GM19455 (cell line): ENCODE data around the gene SUMF1.
"Not testable (repeated sequence)": the region's sequence is repeated elsewhere in the genome, so short reads cannot be mapped to it uniquely, and the experiment has no call there.

Source experiments
- ATAC-seq: cut with Tn5 transposase; IDR thresholded peaks from one replicate; pipeline ENCODE4 v1.9.1; 2021; ENCODE audit not compliant: unreplicated experiment

The SUMF1 gene

GRCh38 chr3:4341336-4341675 lies 125.8 kb downstream of the SUMF1 start:
- no peak for ATAC-seq

GRCh38 chr3:4340411-4341335 lies 126.4 kb downstream of the SUMF1 start:
- no peak for ATAC-seq

GRCh38 chr3:4340077-4340410 lies 127.0 kb downstream of the SUMF1 start:
- ATAC-seq, result no peak

GRCh38 chr3:4338751-4339150 lies 128.3 kb downstream of the SUMF1 start:
- no peak for ATAC-seq

GRCh38 chr3:4336850-4337546 lies 130.1 kb downstream of the SUMF1 start:
- ATAC-seq, result no peak

GRCh38 chr3:4335840-4336562 lies 131.1 kb downstream of the SUMF1 start:
- ATAC-seq, result no peak

- ATAC-seq, result no peak
Observed at GRCh38 chr3:4334548-4334947, 132.5 kb downstream of the SUMF1 start.

GRCh38 chr3:4332991-4333390 lies 134.1 kb downstream of the SUMF1 start:
- no peak for ATAC-seq

- ATAC-seq, result no peak
Observed at GRCh38 chr3:4332574-4332973, 134.5 kb downstream of the SUMF1 start.

- no peak for ATAC-seq
Observed at GRCh38 chr3:4332111-4332510, 135.0 kb downstream of the SUMF1 start.

- ATAC-seq, result not testable (repeated sequence)
Observed at GRCh38 chr3:4329806-4330205, 137.3 kb downstream of the SUMF1 start.

- no peak for ATAC-seq
Observed at GRCh38 chr3:4326868-4327267, 140.2 kb downstream of the SUMF1 start.

- no peak for ATAC-seq
Observed at GRCh38 chr3:4323246-4324027, 143.6 kb downstream of the SUMF1 start.

GRCh38 chr3:4322635-4323034 lies 144.4 kb downstream of the SUMF1 start:
- no peak for ATAC-seq

GRCh38 chr3:4321732-4322131 lies 145.3 kb downstream of the SUMF1 start:
- no peak for ATAC-seq

- no peak for ATAC-seq
Observed at GRCh38 chr3:4320096-4320911, 146.8 kb downstream of the SUMF1 start.

- no peak for ATAC-seq
Observed at GRCh38 chr3:4314688-4315087, 152.4 kb downstream of the SUMF1 start.

- no peak for ATAC-seq
Observed at GRCh38 chr3:4313606-4314293, 153.3 kb downstream of the SUMF1 start.

GRCh38 chr3:4311496-4311895 lies 155.6 kb downstream of the SUMF1 start:
- ATAC-seq, result no peak
